Memory B cell (primary cell): ENCODE results near the gene ECSCR.
"Not testable (repeated sequence)": the region's sequence is repeated elsewhere in the genome, so short reads cannot be mapped to it uniquely, and the experiment has no call there.

Experiments
- ATAC-seq: fragments of 150-1000 bp; cut with Tn5 transposase; 2 replicates; pipeline ENCODE4 v1.10.0; 2021; ENCODE audit warnings: low read depth, mild to moderate bottlenecking, moderate library complexity
- DNase-seq, 2 donors: peaks; one replicate each; pipeline ENCODE4 v3.0.0; 2022; ENCODE audit warnings: low spot score in 2 of 2
- H3K27ac Mint-ChIP-seq: one replicate; pipeline ENCODE4 v1.8.0; 2022; ENCODE audit warnings: mild to moderate bottlenecking, moderate library complexity, mixed read lengths
- H3K27me3 Mint-ChIP-seq: one replicate; pipeline ENCODE4 v1.8.0; 2022; ENCODE audit warnings: mixed read lengths
- H3K36me3 Mint-ChIP-seq: one replicate; pipeline ENCODE4 v1.8.0; 2022; ENCODE audit warnings: mild to moderate bottlenecking, mixed read lengths
- H3K4me1 Mint-ChIP-seq: one replicate; pipeline ENCODE4 v1.8.0; 2022; ENCODE audit warnings: mixed read lengths
- H3K4me3 Mint-ChIP-seq: one replicate; pipeline ENCODE4 v1.8.0; 2022; ENCODE audit warnings: mild to moderate bottlenecking, moderate library complexity, mixed read lengths
- H3K9me3 Mint-ChIP-seq: one replicate; pipeline ENCODE4 v1.8.0; 2022; ENCODE audit warnings: mixed read lengths

Gene ECSCR

DNA sequence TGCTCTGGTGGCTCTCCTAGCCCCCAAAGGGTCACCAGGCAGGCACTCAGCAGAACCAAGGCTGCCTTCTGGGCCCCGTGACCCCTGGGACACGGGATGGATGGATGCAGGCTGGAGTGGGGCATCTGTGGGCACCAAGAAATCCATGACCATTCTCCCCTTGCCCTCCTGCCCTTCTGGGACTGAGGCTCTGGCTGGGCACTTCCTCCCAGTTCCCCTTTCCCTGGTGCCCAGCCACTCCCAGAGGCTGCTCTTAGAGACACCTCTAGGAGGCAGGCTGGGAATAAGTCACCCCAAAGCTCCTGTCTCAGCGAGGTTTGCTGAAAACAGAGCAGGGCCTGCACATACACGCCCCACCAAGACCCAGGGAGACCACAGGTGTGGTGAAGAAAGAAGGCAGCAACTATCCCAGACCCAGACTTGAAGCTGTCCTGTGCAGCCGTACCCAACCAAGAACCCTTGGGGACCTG is 19.1 kb upstream of the ECSCR start:
- ATAC-seq (no peak), DNase-seq (no peak)
- no peaks in the 10 kb centered on the region for H3K27me3 Mint-ChIP-seq
- H3K4me1 Mint-ChIP-seq: peaks cover 8% of the 10 kb centered on the region
- no peak overlapping the region for H3K4me3 Mint-ChIP-seq
- no peak overlapping the region for H3K27ac Mint-ChIP-seq
- H3K9me3 Mint-ChIP-seq: no peaks in the 10 kb centered on the region
- no peaks in the 10 kb centered on the region for H3K36me3 Mint-ChIP-seq

DNA sequence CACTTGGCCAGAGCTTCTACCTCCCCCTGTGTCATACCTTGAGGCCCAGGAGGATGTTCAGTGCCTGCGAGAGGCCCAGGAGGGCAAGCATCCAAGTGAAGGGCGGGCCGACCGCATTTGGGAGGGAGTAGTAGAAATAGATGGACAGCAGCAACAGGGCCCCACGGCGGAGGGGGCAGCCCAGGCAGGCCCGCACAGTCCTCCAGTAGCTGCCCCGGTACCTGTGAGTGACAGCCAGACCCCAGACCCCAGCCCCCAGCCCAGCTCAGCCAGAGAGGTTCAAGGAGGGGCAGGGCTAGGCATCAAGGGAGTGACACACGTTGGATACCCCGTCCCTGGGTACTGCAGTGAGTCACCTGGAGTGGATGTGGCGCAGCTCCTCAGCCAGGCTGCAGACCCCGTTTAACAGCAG is 18.6 kb upstream of the ECSCR start:
- no peak for ATAC-seq
- Mint-ChIP-seq H3K36me3 (no peaks in the 10 kb centered on the region), H3K27ac (no peak overlapping the region), H3K4me3 (no peak overlapping the region), H3K9me3 (no peaks in the 10 kb centered on the region), H3K4me1 (peaks cover 8% of the 10 kb centered on the region), H3K27me3 (no peaks in the 10 kb centered on the region)
- DNase-seq: no peak

- DNase-seq, H3K9me3 Mint-ChIP-seq, ATAC-seq, H3K36me3 Mint-ChIP-seq, H3K4me3 Mint-ChIP-seq, H3K27me3 Mint-ChIP-seq, H3K27ac Mint-ChIP-seq: not testable (repeated sequence)
- peaks cover 13% of the 10 kb centered on the region for H3K4me1 Mint-ChIP-seq
Measured at GRCh38 chr5:139479729-139480128, 17.2 kb upstream of the ECSCR start.

- not testable (repeated sequence) for H3K9me3 Mint-ChIP-seq, H3K27me3 Mint-ChIP-seq
- H3K4me1 Mint-ChIP-seq: peaks cover 13% of the 10 kb centered on the region
Measured at GRCh38 chr5:139478657-139479423, 16.3 kb upstream of the ECSCR start.

GRCh38 chr5:139475865-139476617 is 13.5 kb upstream of the ECSCR start:
- ATAC-seq: no peak
- H3K9me3 Mint-ChIP-seq: no peaks in the 10 kb centered on the region
- H3K27ac Mint-ChIP-seq: no peak overlapping the region
- H3K4me1 Mint-ChIP-seq: peaks cover 8% of the 10 kb centered on the region
- H3K36me3 Mint-ChIP-seq: no peaks in the 10 kb centered on the region
- no peak for DNase-seq
- H3K4me3 Mint-ChIP-seq: no peak overlapping the region
- H3K27me3 Mint-ChIP-seq: peaks cover 8% of the 10 kb centered on the region

More at GRCh38 chr5:139478657-139479423, 16.3 kb upstream of the ECSCR start:
- DNase-seq, ATAC-seq, H3K36me3 Mint-ChIP-seq, H3K27ac Mint-ChIP-seq, H3K4me3 Mint-ChIP-seq: not testable (repeated sequence)

GRCh38 chr5:139474890-139475791 is 12.6 kb upstream of the ECSCR start:
- H3K4me1 Mint-ChIP-seq: peaks cover 10% of the 10 kb centered on the region
- no peaks in the 10 kb centered on the region for H3K9me3 Mint-ChIP-seq
- ATAC-seq (no peak), DNase-seq (no peak)
- no peak overlapping the region for H3K27ac Mint-ChIP-seq
- no peaks in the 10 kb centered on the region for H3K36me3 Mint-ChIP-seq
- H3K27me3 Mint-ChIP-seq: peaks cover 10% of the 10 kb centered on the region
- peak overlapping the region; percentile 33 for H3K4me3 Mint-ChIP-seq

GRCh38 chr5:139473565-139473964 is 11.0 kb upstream of the ECSCR start:
- Mint-ChIP-seq H3K4me3 (no peak overlapping the region), H3K9me3 (no peaks in the 10 kb centered on the region), H3K27ac (no peak overlapping the region), H3K4me1 (peaks cover 10% of the 10 kb centered on the region), H3K27me3 (peaks cover 15% of the 10 kb centered on the region), H3K36me3 (peaks cover 1% of the 10 kb centered on the region)
- DNase-seq: no peak
- no peak for ATAC-seq

GRCh38 chr5:139473105-139473504 is 10.6 kb upstream of the ECSCR start:
- DNase-seq (no peak), ATAC-seq (no peak)
- peaks cover 1% of the 10 kb centered on the region for H3K36me3 Mint-ChIP-seq
- no peak overlapping the region for H3K27ac Mint-ChIP-seq
- H3K27me3 Mint-ChIP-seq: peaks cover 15% of the 10 kb centered on the region
- no peaks in the 10 kb centered on the region for H3K9me3 Mint-ChIP-seq
- H3K4me3 Mint-ChIP-seq: no peak overlapping the region
- H3K4me1 Mint-ChIP-seq: peaks cover 10% of the 10 kb centered on the region

DNA sequence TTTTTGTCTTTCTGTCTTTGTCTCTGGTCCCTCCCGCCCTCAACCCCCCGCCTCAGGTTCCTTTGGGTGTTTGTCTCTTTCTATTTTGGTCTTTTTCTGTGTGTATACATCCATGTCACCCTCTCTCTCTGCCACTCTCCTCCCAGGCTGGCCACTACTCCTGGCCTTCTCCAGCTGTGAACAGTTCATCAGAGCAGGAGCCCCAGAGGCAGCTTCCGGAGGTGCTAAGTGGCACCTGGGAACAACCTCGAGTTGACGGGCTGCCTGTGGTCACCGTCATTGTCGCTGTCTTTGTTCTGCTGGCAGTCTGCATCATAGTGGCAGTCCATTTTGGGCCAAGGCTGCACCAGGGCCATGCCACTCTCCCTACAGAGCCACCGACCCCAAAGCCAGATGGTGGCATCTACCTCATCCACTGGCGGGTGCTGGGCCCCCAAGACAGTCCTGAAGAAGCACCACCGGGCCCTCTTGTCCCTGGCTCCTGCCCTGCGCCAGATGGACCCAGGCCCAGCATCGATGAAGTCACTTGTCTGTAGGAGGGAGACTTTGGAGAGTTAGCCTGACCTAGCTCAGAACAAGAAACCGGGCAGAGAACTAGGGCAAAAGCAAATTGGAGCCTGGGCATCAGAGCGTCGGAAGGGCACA is 10.0 kb upstream of the ECSCR start:
- H3K4me3 Mint-ChIP-seq: no peak overlapping the region
- peaks cover 15% of the 10 kb centered on the region for H3K27me3 Mint-ChIP-seq
- H3K9me3 Mint-ChIP-seq: no peaks in the 10 kb centered on the region
- no peak overlapping the region for H3K27ac Mint-ChIP-seq
- peaks cover 1% of the 10 kb centered on the region for H3K36me3 Mint-ChIP-seq
- DNase-seq (no peak), ATAC-seq (no peak)
- peaks cover 10% of the 10 kb centered on the region for H3K4me1 Mint-ChIP-seq

DNA sequence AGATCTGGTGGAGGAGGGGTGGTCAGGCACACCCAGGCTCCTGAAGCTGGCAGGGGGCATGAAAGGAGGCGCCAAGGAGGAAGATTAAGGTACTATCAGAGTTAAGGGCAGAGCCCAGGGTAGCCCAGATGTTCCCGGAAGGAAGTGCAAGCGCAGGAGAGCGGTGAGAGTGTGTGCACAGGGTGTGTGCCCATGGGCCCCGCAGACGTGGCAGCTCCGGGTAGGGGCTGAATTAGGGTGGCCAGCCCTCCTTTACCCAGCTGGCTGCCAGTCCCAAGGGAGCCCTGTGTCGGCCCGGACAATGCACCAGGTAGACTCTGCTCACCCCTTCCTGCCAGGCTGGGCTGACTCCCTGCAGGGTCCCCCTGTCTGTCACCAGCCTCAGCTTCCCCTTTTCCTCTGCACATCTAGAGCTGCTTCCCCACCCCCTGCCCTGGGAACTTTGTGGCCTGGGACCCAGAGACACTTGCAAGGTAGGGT is 8.3 kb upstream of the ECSCR start, which contains the start of gene SMIM33:
Gene SMIM33, plus strand, starts transcription at position 184 of the 480 bp plus-strand sequence. Its CDS starts 118 bp downstream, at position 302.
- Mint-ChIP-seq H3K4me3 (no peak within 1 kb of the TSS), H3K27ac (no peak within 1 kb of the TSS), H3K4me1 (peaks cover 10% of the 10 kb centered on the region), H3K27me3 (peaks cover 15% of the 10 kb centered on the region), H3K36me3 (peaks cover 1% of the 10 kb centered on the region), H3K9me3 (no peaks in the 10 kb centered on the region)
- ATAC-seq: peak; percentile 66
- DNase-seq: no peak

DNA sequence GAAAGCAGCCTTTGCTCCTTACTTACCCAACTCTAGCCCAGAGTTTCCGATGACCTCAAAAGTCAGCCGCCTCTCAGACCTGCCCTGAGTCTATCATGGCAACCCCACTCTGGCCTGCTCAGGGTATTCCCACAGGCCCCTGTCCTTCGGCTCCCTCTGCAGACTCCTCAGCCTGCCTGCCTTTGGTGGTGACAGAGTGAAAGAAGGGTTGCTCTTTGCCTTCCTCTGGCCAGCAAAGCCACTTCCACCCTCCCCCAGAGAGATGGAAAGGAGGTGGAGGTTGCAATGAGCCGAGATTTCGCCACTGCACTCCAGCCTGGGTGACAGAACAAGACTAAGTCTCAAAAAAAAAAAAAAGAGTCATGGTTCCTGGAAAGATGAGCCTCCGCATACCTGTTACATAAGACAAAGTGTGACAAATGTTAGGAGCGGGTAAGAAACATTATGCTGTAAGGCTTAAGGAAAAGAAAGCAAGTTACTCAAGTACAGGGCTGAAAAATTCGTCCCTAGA is 5.9 kb upstream of the ECSCR start:
- DNase-seq: no peak
- Mint-ChIP-seq H3K27ac (no peak overlapping the region), H3K4me1 (peaks cover 5% of the 10 kb centered on the region)

GRCh38 chr5:139461698-139462097 is 845 bp downstream of the ECSCR start:
- H3K4me3 Mint-ChIP-seq: no peak overlapping the region
- ATAC-seq (no peak), DNase-seq (no peak)
- H3K4me1 Mint-ChIP-seq: peaks cover 4% of the 10 kb centered on the region
- no peaks in the 10 kb centered on the region for H3K27me3 Mint-ChIP-seq
- H3K36me3 Mint-ChIP-seq: no peaks in the 10 kb centered on the region
- H3K9me3 Mint-ChIP-seq: no peaks in the 10 kb centered on the region
- no peak overlapping the region for H3K27ac Mint-ChIP-seq

More for the DNA sequence above, 5.9 kb upstream of the ECSCR start:
- H3K27me3 Mint-ChIP-seq: peaks cover 9% of the 10 kb centered on the region
- H3K9me3 Mint-ChIP-seq: no peaks in the 10 kb centered on the region
- no peak for ATAC-seq
- H3K36me3 Mint-ChIP-seq: peaks cover 1% of the 10 kb centered on the region
- H3K4me3 Mint-ChIP-seq: no peak overlapping the region

GRCh38 chr5:139461176-139461575 is 1.4 kb downstream of the ECSCR start:
- Mint-ChIP-seq H3K9me3 (no peaks in the 10 kb centered on the region), H3K27ac (no peak overlapping the region), H3K4me3 (no peak overlapping the region), H3K27me3 (no peaks in the 10 kb centered on the region), H3K4me1 (peaks cover 4% of the 10 kb centered on the region), H3K36me3 (no peaks in the 10 kb centered on the region)
- DNase-seq (no peak), ATAC-seq (no peak)
